Esophagus squamous epithelium (tissue), 5 donors: ENCODE results near the gene DNAJB6. TPM values are rescaled to one million over a fixed set of nuclear protein-coding genes. Genes with fewer than 3 reads are reported as not detected.

Experiments used
- DNase-seq: peaks from one replicate; lab custom pipeline; 2025; lab: John Stamatoyannopoulos, UW
- H3K27ac ChIP-seq, 4 donors: fragments of 200-600 bp; sonication (generic); one replicate each; pipeline ENCODE4 v1.5.1; 2016 to 2019; ENCODE audit warnings: mild to moderate bottlenecking in 1 of 4
- H3K27me3 ChIP-seq, 4 donors: fragments of 200-600 bp; sonication (generic); 1 replicate in 3 of 4; 2 replicates in 1 of 4; pipeline versions ENCODE4 v1.5.1 to v1.6.0; 2017 to 2021; ENCODE audit warnings: antibody characterized with exemption in 1 of 4
- H3K36me3 ChIP-seq, 3 donors: fragments of 200-600 bp; sonication (generic); one replicate each; pipeline ENCODE4 v1.5.1; 2016 to 2019
- H3K4me1 ChIP-seq, 3 donors: fragments of 200-600 bp; sonication (generic); one replicate each; pipeline ENCODE4 v1.5.1; 2017 to 2019
- H3K4me3 ChIP-seq, 4 donors: fragments of 200-600 bp; sonication (generic); 1 replicate in 3 of 4; 2 replicates in 1 of 4; pipeline ENCODE4 v1.5.1; 2016 to 2019; ENCODE audit warnings: mild to moderate bottlenecking in 2 of 4, moderate library complexity in 1 of 4
- H3K9me3 ChIP-seq, 3 donors: fragments of 200-600 bp; sonication (generic); one replicate each; pipeline ENCODE4 v1.5.1; 2016 to 2019
- CTCF ChIP-seq, 6 experiments: fragments of 450-650 bp in 4 of 6; fragments of 200-600 bp in 2 of 6; sonication (generic) in 2 of 6; IDR thresholded peaks; one replicate each; pipeline ENCODE4 v1.5.1; 2016 to 2019; ENCODE audit warnings: antibody characterized with exemption in 6 of 6, mild to moderate bottlenecking in 4 of 6, moderate library complexity in 4 of 6
- POLR2A ChIP-seq, 4 donors: fragments of 450-650 bp; IDR thresholded peaks; one replicate each; pipeline ENCODE4 v1.6.1; 2017; ENCODE audit warnings: antibody characterized with exemption in 4 of 4, mild to moderate bottlenecking in 4 of 4, moderate library complexity in 3 of 4
- WGBS, 2 donors: methylation state at CpG; one replicate each; pipeline ENCODE4 v1.1.5; 2018; 5-methylcytosine and 5-hydroxymethylcytosine counted together
- intact Hi-C: fragments of 100-400 bp; cut with DNase I; formaldehyde crosslinking; loops from one replicate; pipeline ENCODE4 v1.15.0; 2022
- total RNA-seq, 4 donors: library from RNA; depleted of rRNA; stranded (reverse); fragments of >200 nt; gene quantifications; one replicate each; pipeline ENCODE4 v1.1.0, GENCODE V29; 2016
- donor health status: DM: yes; HTN: yes; CAD: no.

The DNAJB6 gene
- total RNA-seq, 4 donors from 2014 or later, result 96.5 to 193 (median 160) TPM

- Histone ChIP-seq H3K36me3 (peaks cover 3 to 79% (median 12%) of the 10 kb centered on the region in 3 donors), H3K9me3 (no peaks in the 10 kb centered on the region), H3K4me3 (no peak overlapping the region), H3K27ac (no peak overlapping the region), H3K4me1 (peaks cover 0 to 32% (median 11%) of the 10 kb centered on the region in 3 donors), H3K27me3 (no peaks in the 10 kb centered on the region)
- 69 to 82% methylated on average over 2 of the region's 2 CpGs for WGBS, 2 donors
- DNase-seq, result no peak
- intact Hi-C loops, result no loop called here
- no peak for TF ChIP-seq POLR2A (IDR thresholded peaks at IDR 0.05)
- no peak for TF ChIP-seq CTCF (IDR thresholded peaks at IDR 0.05)
Measured at GRCh38 chr7:157395206-157395605, 58.4 kb downstream of the DNAJB6 start.

GRCh38 chr7:157396316-157397035 is 59.7 kb downstream of the DNAJB6 start:
- Histone ChIP-seq H3K27ac (peak overlapping the region in 1 of 4 donors; percentile 5), H3K36me3 (peaks cover 0 to 79% (median 8%) of the 10 kb centered on the region in 3 donors), H3K27me3 (no peaks in the 10 kb centered on the region), H3K9me3 (no peaks in the 10 kb centered on the region), H3K4me1 (peaks cover 0 to 22% (median 10%) of the 10 kb centered on the region in 3 donors), H3K4me3 (no peak overlapping the region)
- WGBS, 2 donors, result 89 to 95% methylated on average over 13 to 20 of the region's 20 CpGs
- no peak for DNase-seq
- no peak for TF ChIP-seq POLR2A (IDR thresholded peaks at IDR 0.05)
- TF ChIP-seq CTCF (IDR thresholded peaks at IDR 0.05), result no peak
- intact Hi-C loops, result no loop called here

GRCh38 chr7:157397036-157397720 is 60.4 kb downstream of the DNAJB6 start:
- peaks cover 0 to 79% (median 8%) of the 10 kb centered on the region in 3 donors for H3K36me3 ChIP-seq
- no peak overlapping the region for H3K4me3 ChIP-seq
- 90 to 91% methylated on average over 19 to 28 of the region's 31 CpGs for WGBS, 2 donors
- H3K4me1 ChIP-seq, result peaks cover 0 to 22% (median 10%) of the 10 kb centered on the region in 3 donors
- H3K27me3 ChIP-seq, result no peaks in the 10 kb centered on the region
- no peak for TF ChIP-seq POLR2A (IDR thresholded peaks at IDR 0.05)
- TF ChIP-seq CTCF (IDR thresholded peaks at IDR 0.05), result no peak
- H3K9me3 ChIP-seq, result no peaks in the 10 kb centered on the region
- intact Hi-C loops, result no loop called here
- DNase-seq, result no peak
- peak overlapping the region; percentile 44 to 70 (median 60) for H3K27ac ChIP-seq

- H3K27ac ChIP-seq, result peak overlapping the region; percentile 44 to 70 (median 60)
- peaks cover 0 to 79% (median 8%) of the 10 kb centered on the region in 3 donors for H3K36me3 ChIP-seq
- DNase-seq, result no peak
- H3K4me1 ChIP-seq, result peaks cover 0 to 22% (median 10%) of the 10 kb centered on the region in 3 donors
- no peaks in the 10 kb centered on the region for H3K9me3 ChIP-seq
- no peaks in the 10 kb centered on the region for H3K27me3 ChIP-seq
- intact Hi-C loops, result no loop called here
- WGBS, 2 donors, result 55% methylated on average over 14 to 20 of the region's 23 CpGs
- H3K4me3 ChIP-seq, result peak overlapping the region in 1 of 4 donors; percentile 18
- TF ChIP-seq CTCF (IDR thresholded peaks at IDR 0.05) (peak in 3 of 6 experiments; percentile 9 to 43 (median 27)), POLR2A (IDR thresholded peaks at IDR 0.05) (no peak)
Measured at GRCh38 chr7:157397731-157398691, 61.2 kb downstream of the DNAJB6 start.
